SJSA1 (cell line): ENCODE data around the gene EEF1A2. TPM values are rescaled to one million over a fixed set of nuclear protein-coding genes. Genes with fewer than 3 reads are reported as not detected.

Source experiments
- DNase-seq, 2 experiments: peaks; one replicate each; pipeline ENCODE4 v3.0.0-alpha.2; 2015 to 2020; ENCODE audit warnings: low spot score in 2 of 2, low read depth in 1 of 2
- H3K27ac ChIP-seq: fragments of 250-450 bp; sonication (Bioruptor Pico); 2 replicates; pipeline ENCODE4 v1.5.1; 2020; ENCODE audit warnings: mild to moderate bottlenecking, moderate library complexity
- H3K27me3 ChIP-seq: fragments of 250-450 bp; sonication (Bioruptor Pico); replicated peaks from 2 replicates; pipeline ENCODE4 v1.5.1; 2020; ENCODE audit warnings: mild to moderate bottlenecking, moderate library complexity
- H3K36me3 ChIP-seq: fragments of 250-450 bp; sonication (Bioruptor Pico); 2 replicates; pipeline ENCODE4 v1.5.1; 2020; ENCODE audit warnings: mild to moderate bottlenecking
- H3K4me1 ChIP-seq: fragments of 250-450 bp; sonication (Bioruptor Pico); replicated peaks from 2 replicates; pipeline ENCODE4 v1.6.1; 2021; ENCODE audit warnings: mild to moderate bottlenecking
- H3K4me3 ChIP-seq: fragments of 250-450 bp; sonication (Bioruptor Pico); 2 replicates; pipeline ENCODE4 v1.5.1; 2020; ENCODE audit warnings: mild to moderate bottlenecking
- H3K9me3 ChIP-seq: fragments of 250-450 bp; sonication (Bioruptor Pico); replicated peaks from 2 replicates; pipeline ENCODE4 v1.5.1; 2020; ENCODE audit warnings: mild to moderate bottlenecking
- total RNA-seq: library from RNA; depleted of rRNA; stranded (reverse); fragments of >200 nt; shearing (Covaris generic); gene quantifications from 2 replicates; pipeline ENCODE4 v1.2.3, GENCODE V29; 2014

EEF1A2 gene
- total RNA-seq, 1 experiment from 2014 or later = 13.0 TPM

DNA sequence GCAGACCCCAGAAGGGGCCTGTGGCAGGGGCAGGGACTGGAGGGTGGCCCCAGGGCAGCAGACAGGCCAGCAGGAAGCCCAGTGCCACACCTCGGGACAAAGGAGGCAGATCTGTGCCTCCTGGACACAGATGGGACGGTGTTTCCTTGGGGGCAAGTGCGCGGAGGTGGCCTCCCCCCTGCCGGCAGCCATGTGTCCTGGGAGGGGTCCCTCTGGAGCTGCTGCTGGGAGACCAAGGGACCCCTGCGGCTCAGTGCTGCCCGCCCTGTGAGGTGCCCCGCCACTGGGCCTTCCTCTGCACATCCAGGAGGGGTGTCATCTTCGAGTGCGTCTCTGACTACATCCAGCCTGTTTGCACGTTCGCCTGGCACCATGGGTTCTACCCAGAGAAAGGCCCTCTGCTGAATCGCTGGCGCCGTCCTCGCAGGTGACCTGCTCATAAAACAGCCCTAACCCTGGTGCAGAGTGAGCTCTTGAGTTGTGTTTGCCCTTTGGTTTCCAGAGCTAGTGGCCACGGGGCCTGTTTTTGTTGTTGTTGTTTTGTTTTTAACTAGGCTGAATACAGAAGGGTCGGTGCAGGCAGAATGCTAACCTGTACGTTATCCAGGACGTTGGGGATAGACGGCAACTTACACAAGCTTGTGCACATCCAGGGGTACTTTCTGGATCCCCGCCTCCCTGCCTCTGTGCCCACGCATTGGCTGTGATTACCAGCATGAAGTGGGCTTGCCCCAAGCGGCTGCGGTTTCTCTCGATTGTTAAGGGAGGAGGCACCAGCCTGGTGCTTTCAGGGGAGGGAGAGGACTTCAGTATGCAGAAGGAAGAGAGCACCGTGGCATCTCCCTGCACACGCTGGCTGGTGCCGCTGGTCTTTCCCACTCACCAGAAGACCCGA, 25.1 kb downstream of the EEF1A2 start:
- Histone ChIP-seq H3K27me3 (peaks cover 92% of the 10 kb centered on the region), H3K4me3 (no peak overlapping the region), H3K36me3 (no peaks in the 10 kb centered on the region), H3K9me3 (no peaks in the 10 kb centered on the region), H3K27ac (no peak overlapping the region), H3K4me1 (no peaks in the 10 kb centered on the region)
- no peak for DNase-seq

- H3K9me3 ChIP-seq = no peaks in the 10 kb centered on the region
- no peaks in the 10 kb centered on the region for H3K4me1 ChIP-seq
- H3K4me3 ChIP-seq = no peak overlapping the region
- H3K27me3 ChIP-seq = peaks cover 92% of the 10 kb centered on the region
- H3K27ac ChIP-seq = no peak overlapping the region
- no peak for DNase-seq
- no peaks in the 10 kb centered on the region for H3K36me3 ChIP-seq
Observed at GRCh38 chr20:63472862-63473390, 26.0 kb downstream of the EEF1A2 start.

GRCh38 chr20:63471981-63472831, 26.7 kb downstream of the EEF1A2 start, which contains the start of gene KCNQ2:
KCNQ2 (minus strand) TSS chr20:63472655; CDS start chr20:63472463, 192 bp downstream.
- Histone ChIP-seq H3K9me3 (no peaks in the 10 kb centered on the region), H3K27me3 (peaks cover 92% of the 10 kb centered on the region), H3K36me3 (no peaks in the 10 kb centered on the region), H3K4me3 (no peak within 1 kb of the TSS), H3K4me1 (no peaks in the 10 kb centered on the region), H3K27ac (no peak within 1 kb of the TSS)
- DNase-seq = no peak

DNA sequence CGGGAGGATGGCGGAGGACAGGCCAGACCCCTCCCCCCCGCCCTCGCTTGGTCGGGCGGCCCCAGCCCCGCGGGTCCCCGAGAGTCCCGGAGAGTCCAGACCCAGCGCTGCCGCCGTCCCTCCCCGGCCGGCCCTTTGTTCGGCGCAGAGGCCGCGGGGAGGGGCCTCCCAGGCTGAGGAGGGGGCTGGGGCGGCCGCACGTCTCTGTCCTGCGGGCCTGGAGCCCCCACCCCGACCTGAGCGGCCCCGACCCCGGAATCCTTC, 27.2 kb downstream of the EEF1A2 start:
- Histone ChIP-seq H3K36me3 (no peaks in the 10 kb centered on the region), H3K27me3 (peaks cover 92% of the 10 kb centered on the region), H3K27ac (no peak overlapping the region), H3K9me3 (no peaks in the 10 kb centered on the region), H3K4me3 (no peak overlapping the region), H3K4me1 (no peaks in the 10 kb centered on the region)
- DNase-seq = no peak

DNA sequence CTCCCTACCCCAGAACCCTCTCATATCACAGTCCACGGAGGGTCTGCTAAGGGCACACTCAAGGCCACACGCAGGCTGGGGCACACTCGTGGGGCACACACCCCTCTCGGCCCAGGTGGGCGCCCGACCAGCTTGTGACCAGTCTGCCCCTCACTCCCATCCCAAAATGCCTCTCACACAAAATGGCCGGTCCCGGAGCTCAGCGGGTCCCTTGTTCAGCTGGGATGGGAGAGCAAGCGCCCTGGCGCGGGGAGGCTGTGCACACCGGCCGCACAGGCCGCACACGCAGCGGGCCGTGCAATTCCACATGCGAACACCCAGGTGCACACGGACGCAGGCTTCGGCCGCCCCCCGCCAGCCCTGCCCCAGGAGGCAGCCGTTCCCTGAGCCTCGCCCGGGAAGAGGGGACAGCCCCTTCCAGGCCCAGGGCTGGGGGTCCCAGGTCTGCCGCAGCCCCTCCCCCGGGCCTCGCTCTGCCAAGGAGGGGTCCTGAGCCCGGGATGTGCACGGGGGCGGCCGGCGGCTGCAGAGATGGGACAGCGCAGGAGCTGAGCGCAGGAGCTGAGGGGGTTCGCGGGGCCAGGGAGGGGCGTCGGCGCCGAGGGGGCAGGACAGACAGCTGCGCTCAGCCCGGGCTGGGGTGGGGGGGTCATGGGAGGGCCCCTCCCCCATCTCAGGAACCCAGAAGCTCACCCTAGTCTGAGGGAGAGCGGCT, 27.7 kb downstream of the EEF1A2 start:
- no peaks in the 10 kb centered on the region for H3K36me3 ChIP-seq
- H3K4me1 ChIP-seq = no peaks in the 10 kb centered on the region
- H3K27ac ChIP-seq = no peak overlapping the region
- H3K27me3 ChIP-seq = peaks cover 92% of the 10 kb centered on the region
- H3K4me3 ChIP-seq = no peak overlapping the region
- DNase-seq = no peak
- no peaks in the 10 kb centered on the region for H3K9me3 ChIP-seq

- Histone ChIP-seq H3K4me3 (no peak overlapping the region), H3K27ac (no peak overlapping the region), H3K4me1 (no peaks in the 10 kb centered on the region), H3K36me3 (no peaks in the 10 kb centered on the region), H3K9me3 (no peaks in the 10 kb centered on the region), H3K27me3 (peaks cover 92% of the 10 kb centered on the region)
- no peak for DNase-seq
Observed at GRCh38 chr20:63470410-63470809, 28.5 kb downstream of the EEF1A2 start.

DNA sequence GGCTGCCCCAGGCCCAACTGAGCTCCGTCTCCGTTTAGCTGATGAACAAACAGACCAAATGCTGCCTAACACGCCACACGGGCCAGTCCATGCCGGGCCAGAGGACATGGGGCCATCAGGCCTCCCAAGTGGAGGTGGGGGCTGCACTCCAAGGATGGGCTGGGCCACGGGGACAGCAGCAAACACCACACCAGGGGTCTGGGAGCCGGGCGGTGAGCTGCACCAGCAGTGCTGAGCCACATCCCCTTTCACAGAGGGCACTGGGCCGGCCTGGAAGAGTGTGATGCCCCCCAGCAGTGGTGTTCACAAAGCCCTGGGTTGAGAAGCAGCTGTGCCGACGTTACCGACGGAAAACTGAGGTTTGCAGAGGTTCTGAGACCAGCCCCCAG, 29.2 kb downstream of the EEF1A2 start:
- Histone ChIP-seq H3K27ac (no peak overlapping the region), H3K9me3 (no peaks in the 10 kb centered on the region), H3K4me3 (no peak overlapping the region), H3K27me3 (peaks cover 92% of the 10 kb centered on the region), H3K36me3 (no peaks in the 10 kb centered on the region), H3K4me1 (no peaks in the 10 kb centered on the region)
- no peak for DNase-seq

- no peaks in the 10 kb centered on the region for H3K36me3 ChIP-seq
- H3K4me1 ChIP-seq = no peaks in the 10 kb centered on the region
- DNase-seq = no peak
- no peaks in the 10 kb centered on the region for H3K9me3 ChIP-seq
- H3K27me3 ChIP-seq = peaks cover 92% of the 10 kb centered on the region
- no peak overlapping the region for H3K4me3 ChIP-seq
- H3K27ac ChIP-seq = no peak overlapping the region
Observed at GRCh38 chr20:63469019-63469712, 29.7 kb downstream of the EEF1A2 start.

GRCh38 chr20:63468421-63468820, 30.5 kb downstream of the EEF1A2 start:
- peaks cover 92% of the 10 kb centered on the region for H3K27me3 ChIP-seq
- DNase-seq = no peak
- H3K4me3 ChIP-seq = no peak overlapping the region
- no peaks in the 10 kb centered on the region for H3K4me1 ChIP-seq
- no peak overlapping the region for H3K27ac ChIP-seq
- no peaks in the 10 kb centered on the region for H3K36me3 ChIP-seq
- no peaks in the 10 kb centered on the region for H3K9me3 ChIP-seq

- H3K36me3 ChIP-seq = no peaks in the 10 kb centered on the region
- no peak overlapping the region for H3K4me3 ChIP-seq
- no peaks in the 10 kb centered on the region for H3K9me3 ChIP-seq
- no peaks in the 10 kb centered on the region for H3K4me1 ChIP-seq
- DNase-seq = no peak
- no peak overlapping the region for H3K27ac ChIP-seq
- H3K27me3 ChIP-seq = peaks cover 97% of the 10 kb centered on the region
Observed at GRCh38 chr20:63467294-63468083, 31.4 kb downstream of the EEF1A2 start.

DNA sequence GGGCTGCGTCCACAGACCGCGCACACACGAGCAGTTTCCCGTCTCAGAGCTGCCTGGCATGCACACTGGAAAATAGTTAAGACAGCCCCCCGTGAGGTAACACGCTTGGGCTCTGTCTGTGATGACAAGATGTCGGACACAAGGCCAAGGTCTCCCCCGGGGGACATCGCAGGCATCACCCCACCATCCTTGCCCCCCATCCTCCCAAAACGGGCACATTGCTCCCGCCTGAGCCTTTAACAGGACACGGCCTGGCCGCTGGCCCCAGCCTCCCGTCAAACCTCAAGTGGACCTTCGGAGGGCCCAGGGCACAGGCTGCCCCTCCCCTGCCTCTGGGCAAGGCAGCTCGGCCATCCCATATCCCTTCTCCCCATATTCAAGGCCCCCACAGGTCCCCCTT, 32.0 kb downstream of the EEF1A2 start:
- Histone ChIP-seq H3K27ac (no peak overlapping the region), H3K9me3 (no peaks in the 10 kb centered on the region), H3K4me1 (no peaks in the 10 kb centered on the region), H3K36me3 (no peaks in the 10 kb centered on the region), H3K27me3 (peaks cover 93% of the 10 kb centered on the region), H3K4me3 (no peak overlapping the region)
- no peak for DNase-seq

DNA sequence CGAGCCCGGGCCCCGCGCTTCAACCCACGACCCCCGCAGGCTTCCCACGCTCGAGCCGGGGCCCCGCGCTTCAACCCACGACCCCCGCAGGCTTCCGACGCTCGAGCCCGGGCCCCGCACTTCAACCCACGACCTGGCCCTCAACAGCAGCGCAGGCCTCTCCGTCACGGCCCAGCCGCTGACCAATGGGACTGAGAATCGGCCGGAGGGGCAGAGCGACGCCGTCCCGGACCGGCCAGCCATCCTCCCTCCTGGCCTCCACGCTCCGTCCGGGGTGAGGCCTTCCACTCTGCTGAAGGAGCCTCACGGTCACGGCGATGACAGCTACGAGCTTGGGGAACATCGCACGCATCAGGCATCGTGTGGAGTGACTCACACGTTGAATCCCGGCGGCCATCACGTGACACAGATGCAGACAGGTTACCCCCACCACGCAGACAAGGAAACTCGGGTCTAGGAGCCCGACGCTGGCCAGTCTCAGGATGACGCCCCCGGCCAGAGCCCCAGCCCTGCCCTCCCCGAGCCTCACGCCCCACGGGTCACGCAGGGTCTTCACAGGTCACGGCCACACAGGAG, 32.5 kb downstream of the EEF1A2 start:
- peaks cover 91% of the 10 kb centered on the region for H3K27me3 ChIP-seq
- DNase-seq = no peak
- no peak overlapping the region for H3K27ac ChIP-seq
- no peaks in the 10 kb centered on the region for H3K36me3 ChIP-seq
- H3K4me3 ChIP-seq = no peak overlapping the region
- H3K9me3 ChIP-seq = no peaks in the 10 kb centered on the region
- no peaks in the 10 kb centered on the region for H3K4me1 ChIP-seq
